HG03108 (cell line): ENCODE measurements around the gene MADCAM1.

Source experiments
- ATAC-seq: cut with Tn5 transposase; IDR thresholded peaks from one replicate; pipeline ENCODE4 v1.9.1; 2021; ENCODE audit warnings: moderate library complexity; ENCODE audit not compliant: unreplicated experiment

Gene MADCAM1

DNA sequence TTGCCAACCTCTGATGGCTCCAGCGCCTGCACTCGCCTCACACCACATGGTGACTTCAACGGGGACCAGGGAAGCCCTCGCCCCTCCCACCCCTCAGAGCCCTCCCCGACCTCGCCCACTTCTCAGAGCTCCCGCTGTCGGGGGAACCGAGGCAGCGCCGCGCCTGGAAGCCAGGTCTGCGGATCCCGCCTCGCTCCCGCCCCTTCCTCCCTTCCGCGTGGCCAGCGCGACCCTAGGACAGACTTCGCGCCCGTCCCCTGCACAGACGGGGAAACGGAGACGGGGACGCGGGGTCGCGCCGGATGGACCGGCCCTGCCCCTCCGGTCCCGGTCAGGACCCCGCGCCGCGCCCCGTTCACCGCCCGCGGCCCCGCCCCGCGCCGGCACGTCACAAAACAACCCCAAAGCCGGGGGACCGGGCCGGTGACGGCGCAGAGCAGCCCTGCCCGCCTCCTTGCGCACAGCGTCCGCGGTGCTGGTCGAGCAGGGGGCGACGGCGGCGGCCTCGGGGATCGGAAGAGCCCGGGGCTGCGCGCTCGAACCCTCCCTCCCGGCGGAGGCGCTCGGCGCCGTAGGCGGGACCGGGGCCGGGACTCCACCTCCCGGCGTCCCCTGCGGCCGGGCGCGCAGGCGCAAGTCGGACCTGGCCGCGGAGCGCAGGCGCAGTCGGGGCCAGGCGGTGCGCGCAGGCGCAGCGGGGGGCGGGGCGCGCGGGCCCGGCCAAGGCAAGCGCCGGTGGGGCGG is 34.9 kb downstream of the MADCAM1 start:
- peak; percentile 61 for ATAC-seq

DNA sequence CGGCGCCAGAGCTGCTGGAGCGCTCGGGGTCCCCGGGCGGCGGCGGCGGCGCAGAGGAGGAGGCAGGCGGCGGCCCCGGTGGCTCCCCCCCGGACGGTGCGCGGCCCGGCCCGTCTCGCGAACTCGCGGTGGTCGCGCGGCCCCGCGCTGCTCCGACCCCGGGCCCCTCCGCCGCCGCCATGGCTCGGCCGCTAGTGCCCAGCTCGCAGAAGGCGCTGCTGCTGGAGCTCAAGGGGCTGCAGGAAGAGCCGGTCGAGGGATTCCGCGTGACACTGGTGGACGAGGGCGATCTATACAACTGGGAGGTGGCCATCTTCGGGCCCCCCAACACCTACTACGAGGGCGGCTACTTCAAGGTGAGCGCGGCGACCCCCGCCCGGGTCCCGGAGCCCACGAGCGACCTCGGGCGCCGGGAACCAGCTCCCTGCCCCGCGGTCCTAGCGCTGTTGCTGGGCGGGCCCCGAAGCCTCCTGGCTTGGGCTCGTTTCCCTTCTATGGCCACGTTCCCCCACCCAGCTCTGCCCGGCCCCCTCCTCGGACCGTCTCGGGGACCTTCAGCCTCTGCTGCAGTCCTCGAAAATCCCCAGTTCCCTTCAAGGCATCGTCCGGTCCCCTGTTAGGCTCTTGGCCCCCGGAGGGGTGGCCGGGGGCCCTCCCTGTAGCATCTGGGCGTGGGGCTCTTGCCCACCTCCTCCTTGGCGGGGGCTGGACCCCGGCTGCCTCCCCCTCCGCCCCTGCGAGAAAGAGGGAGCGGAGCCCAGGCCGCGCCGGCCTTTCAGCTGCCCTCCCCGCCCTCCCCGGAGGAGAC is 35.7 kb downstream of the MADCAM1 start, which contains the start of gene CDC34:
CDC34 (plus strand) TSS at position 8 of the 808 bp plus-strand sequence; CDS start at position 180, 172 bp downstream.
- ATAC-seq, result peak; percentile 19

DNA sequence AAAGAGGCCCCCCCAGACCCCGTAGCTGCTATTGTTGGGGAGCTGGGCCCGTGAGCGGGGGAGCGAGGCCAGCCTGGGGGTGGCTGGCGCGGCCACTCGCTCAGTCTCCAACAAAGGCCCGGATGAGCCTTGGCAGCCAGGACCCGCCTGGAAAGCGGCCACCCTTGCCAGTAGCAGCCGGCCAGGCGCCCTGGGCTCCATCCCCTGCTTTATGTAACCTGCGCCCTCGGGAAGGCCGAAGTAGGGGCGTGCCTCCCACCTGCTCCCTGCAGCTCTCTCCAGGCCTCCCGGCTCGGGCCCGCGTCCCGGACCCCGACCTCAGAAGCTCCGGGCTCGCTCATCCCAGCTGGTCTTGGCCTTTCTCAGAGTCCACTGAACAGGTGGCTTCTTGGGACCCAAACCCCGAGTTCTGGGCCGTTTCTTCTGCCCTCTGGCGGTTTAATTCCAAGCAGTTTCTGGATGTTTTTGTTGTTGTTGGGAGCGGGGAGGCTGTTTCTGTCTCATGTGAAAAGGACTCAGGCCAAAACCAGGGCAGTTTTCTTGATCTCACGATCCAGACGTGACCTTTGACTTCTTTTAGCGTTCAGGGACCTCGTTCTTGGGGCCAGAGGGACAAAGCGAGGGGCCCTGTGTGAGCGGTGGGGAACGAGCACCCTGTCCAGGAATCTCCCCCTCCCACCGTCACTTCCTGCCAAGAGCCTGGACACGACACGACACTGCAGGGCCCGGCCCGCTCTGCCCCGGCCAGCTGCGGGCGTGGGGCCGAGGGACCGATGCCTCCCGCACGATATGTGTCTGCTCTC is 36.5 kb downstream of the MADCAM1 start:
- no peak for ATAC-seq

DNA sequence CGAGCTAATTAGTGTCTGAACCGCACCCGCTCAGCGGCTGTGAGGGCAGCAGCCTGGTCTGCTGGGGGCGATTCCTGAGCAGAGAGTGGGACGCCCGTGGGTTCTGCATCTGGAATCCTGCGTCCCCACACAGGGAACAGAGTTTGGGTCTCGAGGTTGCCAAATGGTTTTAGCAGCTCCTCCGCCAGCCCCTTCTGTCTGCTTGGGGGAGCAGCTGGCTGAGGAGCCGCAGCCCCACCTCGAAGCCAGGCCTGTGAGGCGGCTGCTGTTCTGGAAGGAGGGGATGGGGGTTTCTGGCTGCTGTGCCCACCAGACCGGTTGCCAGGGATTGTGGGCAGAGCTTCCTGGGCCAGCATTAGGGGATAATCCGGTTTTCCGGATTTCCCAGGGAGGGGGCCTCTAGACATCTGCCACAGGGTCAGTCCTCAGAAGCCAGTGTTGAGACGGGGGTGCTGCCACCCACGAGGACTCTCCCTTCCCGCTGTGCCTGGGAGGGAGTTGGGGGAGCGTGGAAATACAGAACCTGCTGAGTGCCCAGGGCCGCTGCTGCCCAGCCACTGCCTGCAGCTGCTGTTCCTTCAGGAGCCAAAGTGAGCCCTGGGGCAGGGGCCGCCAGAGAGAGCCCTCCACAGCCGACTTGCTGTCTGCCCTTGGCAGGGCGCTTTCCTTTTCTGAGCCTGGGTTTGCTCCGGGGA is 37.2 kb downstream of the MADCAM1 start:
- no peak for ATAC-seq

DNA sequence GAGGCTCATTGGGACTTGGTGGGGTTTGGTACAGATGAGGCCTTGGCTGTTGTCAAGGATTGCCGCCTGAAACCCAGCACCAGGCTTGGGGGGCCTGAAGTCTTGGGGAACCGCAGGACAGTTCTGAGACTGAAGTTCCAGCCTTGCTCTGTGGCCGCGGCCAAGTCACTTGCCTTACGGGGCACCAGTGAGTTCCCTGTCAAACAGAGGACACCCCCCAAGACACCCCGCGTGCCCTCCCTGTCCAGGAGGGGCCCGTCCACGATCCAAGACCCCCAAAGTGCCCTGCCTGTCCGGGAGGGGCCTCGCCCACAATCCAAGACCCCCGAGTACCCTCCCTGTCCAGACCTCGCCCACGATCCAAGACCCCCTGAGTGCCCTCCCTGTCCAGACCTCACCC is 37.8 kb downstream of the MADCAM1 start:
- ATAC-seq, result no peak

DNA sequence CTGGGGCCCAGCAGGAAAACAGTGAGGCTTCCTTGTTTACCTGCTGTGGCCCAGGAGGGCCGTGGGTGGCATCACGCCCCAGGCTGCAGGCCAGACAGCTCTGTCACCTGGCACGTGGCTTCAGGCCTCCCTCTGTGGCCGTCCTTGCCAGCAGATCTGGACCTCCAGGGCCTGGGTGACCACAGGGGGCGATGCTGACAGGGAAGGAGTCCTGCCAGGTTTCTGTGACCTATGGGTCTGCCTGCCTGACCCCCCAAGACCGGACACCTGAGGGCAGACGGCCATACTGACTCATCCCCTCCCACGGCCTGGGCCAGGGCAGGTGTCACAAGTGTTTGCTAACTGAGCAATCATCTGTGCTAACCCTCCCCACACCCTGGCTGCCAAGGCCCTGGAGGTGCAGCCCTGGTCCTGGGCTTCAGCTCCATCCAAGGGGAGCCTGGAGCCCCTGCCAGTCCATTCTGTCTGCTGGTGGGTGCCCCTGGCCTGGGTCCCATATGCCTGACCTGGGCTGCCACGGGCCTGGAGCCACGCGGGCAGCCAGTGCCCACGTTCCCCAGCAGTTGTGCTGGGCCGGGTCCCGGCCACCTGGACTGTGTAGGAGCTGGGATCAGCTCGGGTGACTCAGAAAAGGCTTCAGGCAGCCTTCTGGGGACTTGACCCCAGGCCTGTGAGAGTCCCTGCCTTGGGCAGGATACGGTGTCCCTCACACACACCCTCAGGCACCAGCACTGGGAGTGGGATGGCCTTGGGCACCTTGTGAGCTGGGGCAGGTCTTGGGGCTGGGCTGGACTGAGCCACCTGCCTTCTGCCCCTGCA is 38.9 kb downstream of the MADCAM1 start:
- no peak for ATAC-seq

DNA sequence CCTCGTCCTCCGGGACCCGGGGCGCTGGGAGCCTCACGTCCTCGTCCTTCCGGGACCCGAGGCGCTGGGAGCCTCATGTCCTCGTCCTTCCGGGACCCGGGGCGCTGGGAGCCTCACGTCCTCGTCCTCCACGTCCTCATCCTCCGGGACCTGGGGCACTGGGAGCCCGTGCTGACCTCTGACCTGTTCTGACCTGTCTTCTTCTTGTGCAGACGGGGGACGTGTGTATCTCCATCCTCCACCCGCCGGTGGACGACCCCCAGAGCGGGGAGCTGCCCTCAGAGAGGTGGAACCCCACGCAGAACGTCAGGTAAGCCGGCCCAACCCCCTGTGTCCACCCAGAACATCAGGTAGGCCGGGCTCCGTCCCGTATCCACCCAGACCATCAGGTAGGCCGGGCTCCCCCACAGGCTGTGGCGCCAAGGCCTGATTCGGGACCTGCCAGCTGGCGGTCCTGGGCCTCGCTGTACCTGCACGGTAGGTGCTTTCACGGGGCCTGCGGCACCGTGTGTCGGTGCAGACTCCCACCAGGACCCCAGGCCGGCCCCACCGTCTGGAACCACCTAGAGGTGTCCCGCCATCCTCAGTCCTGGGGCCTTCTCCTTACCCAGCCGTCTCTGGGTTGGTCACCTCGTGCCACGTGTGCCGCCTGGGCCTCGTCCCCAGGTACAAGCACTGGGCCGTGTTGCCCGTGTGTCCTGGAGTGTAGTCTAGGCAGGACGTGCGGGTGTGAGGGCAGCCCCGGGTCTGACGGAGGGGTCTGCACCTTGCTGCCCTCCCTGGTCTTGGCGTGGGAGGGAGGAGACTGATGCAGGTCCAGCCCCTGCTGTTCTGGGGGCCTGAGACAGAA is 40.0 kb downstream of the MADCAM1 start:
- no peak for ATAC-seq

DNA sequence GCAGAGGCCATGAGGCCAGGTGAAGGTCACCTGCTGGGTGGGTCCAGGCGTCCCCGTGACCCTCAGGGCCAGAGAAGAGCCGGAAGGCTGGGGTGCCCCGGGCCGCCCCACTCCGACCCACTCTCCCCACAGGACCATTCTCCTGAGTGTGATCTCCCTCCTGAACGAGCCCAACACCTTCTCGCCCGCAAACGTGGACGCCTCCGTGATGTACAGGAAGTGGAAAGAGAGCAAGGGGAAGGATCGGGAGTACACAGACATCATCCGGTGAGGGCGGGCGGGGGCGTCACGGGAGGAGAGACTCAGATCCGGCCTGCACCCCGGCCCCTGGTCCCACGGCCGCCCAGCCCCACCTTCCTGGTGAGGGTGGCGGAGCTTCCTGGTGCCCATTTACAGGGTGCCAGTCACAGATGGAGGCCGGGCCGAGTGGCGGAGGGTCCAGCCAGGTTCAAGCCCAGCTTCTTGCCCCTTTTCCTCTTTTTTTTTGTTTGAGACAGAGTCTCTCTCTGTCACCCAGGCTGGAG is 40.7 kb downstream of the MADCAM1 start:
- ATAC-seq, result no peak

DNA sequence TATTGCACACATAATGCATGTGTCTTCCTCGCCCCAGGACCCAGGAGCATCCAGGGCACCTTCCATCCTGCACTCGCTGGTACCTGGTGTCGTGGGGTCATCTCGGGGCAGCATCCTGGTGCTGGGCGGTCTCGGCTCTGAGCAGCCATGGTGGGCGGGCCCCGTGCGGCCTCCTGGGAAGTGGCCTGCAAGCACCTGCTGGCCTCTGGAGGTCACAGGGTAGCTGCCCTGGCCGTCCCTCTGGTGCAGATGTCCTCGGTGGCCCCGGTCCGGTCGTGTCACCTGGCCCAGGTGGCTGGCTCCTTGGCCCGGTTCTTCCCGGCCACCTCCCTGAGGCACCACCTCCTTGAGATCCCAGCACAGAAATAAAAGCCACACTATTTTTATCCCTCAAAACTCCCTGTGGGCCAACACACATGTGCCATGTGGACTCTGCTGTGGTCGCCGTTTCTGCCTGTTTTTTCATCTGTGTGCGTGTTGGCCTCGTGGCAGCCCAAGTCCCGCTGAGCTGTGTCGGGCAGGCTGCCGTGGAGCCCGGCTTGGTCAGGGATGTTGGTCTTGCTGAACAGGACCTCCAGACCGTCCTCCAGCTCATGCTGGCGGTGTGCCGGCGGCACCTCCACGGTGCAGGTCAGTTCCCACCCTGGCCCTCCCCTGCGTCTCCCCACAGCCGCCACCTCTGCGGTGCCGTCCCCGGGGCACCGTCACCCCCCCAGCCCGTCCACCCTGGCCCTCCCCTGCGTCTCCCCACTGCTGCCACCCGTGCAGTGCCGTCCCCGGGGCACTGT is 42.5 kb downstream of the MADCAM1 start:
- no peak for ATAC-seq

DNA sequence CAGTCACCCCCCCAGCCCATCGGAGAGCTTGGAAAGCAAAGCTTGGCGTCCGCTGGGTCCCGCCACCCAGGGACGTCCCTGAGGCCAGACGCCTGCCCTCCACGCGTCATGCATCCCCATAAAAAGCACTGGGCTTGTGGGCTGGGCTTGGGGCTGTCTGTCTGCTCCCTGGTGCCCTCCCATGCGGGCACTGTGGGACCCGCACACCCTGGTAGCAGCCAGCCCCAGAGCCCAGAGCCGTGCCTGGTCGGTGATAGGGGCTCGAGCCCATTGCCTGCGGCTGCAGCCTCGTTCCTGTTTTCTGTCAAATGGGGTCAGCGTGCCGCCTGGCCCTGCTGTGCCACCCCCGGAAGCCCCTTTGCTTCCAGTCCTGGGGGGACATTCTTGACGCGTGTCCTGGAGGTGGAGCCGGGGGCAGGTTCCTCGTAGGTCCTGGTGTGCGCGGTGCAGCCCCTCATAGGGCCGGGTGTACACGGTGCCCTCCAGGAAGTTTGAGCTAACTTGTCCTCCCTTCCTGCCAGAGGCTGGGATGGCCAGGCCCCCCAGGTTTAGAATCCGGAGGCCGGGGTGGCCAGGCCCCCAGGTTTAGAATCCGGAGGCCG is 43.2 kb downstream of the MADCAM1 start:
- ATAC-seq, result no peak

DNA sequence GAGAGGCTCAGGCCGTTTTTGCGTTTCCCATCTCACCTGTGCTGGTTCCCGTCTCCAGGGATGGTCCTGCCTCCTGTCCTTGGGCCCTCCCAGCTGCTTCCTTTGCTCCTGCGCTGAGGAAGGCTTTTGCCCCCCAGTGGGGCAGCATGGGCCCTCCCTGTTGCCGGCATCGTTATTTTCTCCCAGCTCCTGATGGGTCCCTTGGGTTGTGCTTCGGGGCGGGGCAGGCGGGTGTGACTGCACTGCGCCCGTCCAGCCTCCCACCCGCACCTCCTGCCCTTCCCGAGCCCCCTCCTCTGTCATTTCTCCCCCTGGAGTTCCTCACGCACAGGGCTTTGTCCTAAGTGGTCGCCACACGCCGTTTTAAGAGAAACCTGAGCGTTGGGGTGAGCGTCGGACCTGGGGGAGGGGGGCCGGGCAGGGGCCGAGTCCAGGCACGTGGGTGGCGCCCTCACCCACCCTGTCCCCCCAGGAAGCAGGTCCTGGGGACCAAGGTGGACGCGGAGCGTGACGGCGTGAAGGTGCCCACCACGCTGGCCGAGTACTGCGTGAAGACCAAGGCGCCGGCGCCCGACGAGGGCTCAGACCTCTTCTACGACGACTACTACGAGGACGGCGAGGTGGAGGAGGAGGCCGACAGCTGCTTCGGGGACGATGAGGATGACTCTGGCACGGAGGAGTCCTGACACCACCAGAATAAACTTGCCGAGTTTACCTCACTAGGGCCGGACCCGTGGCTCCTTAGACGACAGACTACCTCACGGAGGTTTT is 44.8 kb downstream of the MADCAM1 start:
- no peak for ATAC-seq

DNA sequence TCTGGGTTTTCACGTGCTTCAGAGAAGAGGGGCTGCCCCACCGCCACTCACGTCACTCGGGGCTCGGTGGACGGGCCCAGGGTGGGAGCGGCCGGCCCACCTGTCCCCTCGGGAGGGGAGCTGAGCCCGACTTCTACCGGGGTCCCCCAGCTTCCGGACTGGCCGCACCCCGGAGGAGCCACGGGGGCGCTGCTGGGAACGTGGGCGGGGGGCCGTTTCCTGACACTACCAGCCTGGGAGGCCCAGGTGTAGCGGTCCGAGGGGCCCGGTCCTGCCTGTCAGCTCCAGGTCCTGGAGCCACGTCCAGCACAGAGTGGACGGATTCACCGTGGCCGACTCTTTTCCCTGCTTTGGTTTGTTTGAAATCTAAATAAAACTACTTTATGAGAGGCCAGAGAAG is 45.4 kb downstream of the MADCAM1 start:
- ATAC-seq, result no peak

DNA sequence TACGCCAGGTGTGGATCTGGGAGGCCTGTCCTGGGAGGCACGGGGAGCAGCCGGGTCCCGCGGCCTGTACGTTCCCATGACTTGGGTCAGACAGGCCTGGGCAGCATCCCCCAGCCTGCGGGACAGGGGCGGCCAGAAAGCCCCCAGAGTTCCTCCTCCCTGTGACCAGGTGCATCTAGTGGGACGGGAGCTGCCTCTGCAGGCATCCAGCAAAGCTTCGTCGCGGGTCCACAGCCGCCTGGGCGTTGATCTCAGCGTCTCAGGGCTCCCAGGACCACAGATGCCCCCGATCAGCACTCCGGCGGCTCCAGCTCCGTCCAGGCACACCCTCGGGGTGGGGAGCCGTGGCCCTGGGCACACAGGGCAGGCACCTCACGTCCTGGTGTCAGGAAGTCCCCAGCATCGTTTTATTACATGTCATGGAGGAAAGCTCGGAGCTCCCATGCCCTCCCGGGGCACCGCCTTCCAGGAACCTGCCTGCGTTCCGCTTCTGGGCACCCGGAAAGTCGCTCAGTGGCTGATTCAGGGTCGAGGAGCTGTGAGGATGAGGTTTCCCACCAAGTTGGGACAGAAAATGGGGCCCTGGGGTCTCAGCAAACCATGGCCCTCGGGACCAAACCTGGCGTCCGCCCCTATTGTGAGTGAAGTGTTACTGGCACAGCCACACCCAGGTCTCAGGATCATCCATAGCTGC is 46.0 kb downstream of the MADCAM1 start:
- no peak for ATAC-seq

DNA sequence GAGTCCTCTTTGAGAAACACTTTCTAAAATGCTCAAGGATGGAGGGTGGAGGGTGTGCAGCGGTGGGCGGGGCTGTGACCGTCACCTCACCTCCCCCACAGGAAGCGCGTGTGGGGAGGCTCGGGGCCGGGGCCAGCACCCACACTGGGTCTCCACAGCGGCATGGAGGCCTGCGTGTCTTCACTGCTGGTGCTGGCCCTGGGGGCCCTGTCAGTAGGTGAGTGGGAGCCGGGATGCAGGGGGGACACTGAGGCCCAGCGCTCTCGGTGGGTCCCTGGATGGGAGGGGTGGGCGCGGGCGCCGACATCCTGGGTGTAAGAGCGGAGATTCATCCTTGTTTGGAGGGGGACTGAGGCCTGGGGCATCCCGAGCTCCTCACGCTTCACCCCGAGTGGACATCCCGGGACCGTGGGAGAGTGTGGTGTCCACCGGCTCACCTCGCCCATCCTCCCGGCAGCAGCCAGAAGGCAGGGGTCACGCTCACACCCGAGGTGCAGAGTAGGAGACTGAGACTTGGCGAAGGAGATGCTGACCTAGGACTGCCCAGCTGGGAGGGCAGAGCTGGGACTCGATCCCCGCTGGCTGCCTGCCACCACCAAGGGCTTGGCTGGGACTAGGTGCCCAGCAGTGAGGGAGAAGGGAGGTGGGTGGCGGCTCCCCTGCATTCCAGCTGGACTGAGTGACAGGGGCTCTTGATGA is 47.8 kb downstream of the MADCAM1 start, which contains the start of gene GZMM:
GZMM (plus strand) TSS at position 144 of the 699 bp plus-strand sequence; CDS start at position 163, 19 bp downstream.
- ATAC-seq, result no peak

DNA sequence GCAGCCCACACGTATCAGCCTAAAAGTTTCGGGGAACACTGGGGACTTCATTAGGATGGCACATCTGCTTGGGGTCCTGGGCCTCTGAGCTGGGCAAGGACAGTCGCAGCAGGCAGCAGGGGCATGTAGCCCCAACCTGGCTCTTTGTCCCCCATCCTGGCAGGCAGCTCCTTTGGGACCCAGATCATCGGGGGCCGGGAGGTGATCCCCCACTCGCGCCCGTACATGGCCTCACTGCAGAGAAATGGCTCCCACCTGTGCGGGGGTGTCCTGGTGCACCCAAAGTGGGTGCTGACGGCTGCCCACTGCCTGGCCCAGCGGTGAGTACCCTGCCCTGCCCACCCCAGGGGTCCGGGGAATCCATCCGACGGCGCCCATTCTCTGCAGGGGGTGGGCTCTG is 50.8 kb downstream of the MADCAM1 start:
- no peak for ATAC-seq
